Measurements from ENCODE around the gene RANBP3L.

DNA sequence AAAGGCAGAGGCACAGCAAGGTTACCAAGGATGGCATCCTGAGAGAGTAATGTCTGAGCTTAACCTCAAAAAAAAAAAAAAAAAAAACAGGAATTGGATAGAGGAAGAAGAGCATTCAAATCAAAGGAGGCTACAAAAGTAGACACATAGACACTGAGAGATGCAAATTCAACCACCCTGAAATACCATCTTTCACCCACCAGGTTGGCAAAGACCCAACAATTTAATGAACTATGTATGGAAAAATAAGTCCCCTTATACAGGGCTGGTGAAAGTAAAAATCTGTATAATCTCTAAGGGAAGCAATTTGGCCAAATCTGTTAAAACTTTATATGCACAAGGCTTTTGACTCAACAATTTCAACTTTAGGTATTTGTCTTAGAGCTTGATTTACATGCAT is 64.9 kb downstream of the RANBP3L start:
- no peak for TF ChIP-seq TAF1 (conservative IDR thresholded peaks at IDR 0.05)
- TF ChIP-seq, protein P1, sequence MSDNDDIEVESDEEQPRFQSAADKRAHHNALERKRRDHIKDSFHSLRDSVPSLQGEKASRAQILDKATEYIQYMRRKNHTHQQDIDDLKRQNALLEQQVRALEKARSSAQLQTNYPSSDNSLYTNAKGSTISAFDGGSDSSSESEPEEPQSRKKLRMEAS (IDR thresholded peaks at IDR 0.05), result no peak
- TF ChIP-seq CTCF (IDR thresholded peaks at IDR 0.05; ENCODE audit: low read depth, low read length, missing input control), result no peak
- TF ChIP-seq REST (IDR thresholded peaks at IDR 0.05), result no peak
- no peak for TF ChIP-seq EGR1 (IDR thresholded peaks at IDR 0.05; ENCODE audit: low read depth in 2 of 2)
- TF ChIP-seq, protein P2, sequence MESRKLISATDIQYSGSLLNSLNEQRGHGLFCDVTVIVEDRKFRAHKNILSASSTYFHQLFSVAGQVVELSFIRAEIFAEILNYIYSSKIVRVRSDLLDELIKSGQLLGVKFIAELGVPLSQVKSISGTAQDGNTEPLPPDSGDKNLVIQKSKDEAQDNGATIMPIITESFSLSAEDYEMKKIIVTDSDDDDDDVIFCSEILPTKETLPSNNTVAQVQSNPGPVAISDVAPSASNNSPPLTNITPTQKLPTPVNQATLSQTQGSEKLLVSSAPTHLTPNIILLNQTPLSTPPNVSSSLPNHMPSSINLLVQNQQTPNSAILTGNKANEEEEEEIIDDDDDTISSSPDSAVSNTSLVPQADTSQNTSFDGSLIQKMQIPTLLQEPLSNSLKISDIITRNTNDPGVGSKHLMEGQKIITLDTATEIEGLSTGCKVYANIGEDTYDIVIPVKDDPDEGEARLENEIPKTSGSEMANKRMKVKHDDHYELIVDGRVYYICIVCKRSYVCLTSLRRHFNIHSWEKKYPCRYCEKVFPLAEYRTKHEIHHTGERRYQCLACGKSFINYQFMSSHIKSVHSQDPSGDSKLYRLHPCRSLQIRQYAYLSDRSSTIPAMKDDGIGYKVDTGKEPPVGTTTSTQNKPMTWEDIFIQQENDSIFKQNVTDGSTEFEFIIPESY (IDR thresholded peaks at IDR 0.05), result no peak
- no peak for TF ChIP-seq YY1 (IDR thresholded peaks at IDR 0.05)
- TF ChIP-seq JUND (IDR thresholded peaks at IDR 0.05), result no peak
- no peak for TF ChIP-seq GABPA (IDR thresholded peaks at IDR 0.05 in 1 of 2, conservative IDR thresholded peaks at IDR 0.05 in 1 of 2)
- no peak for TF ChIP-seq HNF4A (conservative IDR thresholded peaks at IDR 0.05)
- TF ChIP-seq, protein P3, sequence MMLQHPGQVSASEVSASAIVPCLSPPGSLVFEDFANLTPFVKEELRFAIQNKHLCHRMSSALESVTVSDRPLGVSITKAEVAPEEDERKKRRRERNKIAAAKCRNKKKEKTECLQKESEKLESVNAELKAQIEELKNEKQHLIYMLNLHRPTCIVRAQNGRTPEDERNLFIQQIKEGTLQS (IDR thresholded peaks at IDR 0.05), result no peak

Data from liver (tissue), 3 donors.